H1 (cell line): ENCODE measurements around the gene SERINC1.

Experiments
- CREB1 ChIP-seq: IDR thresholded peaks from 2 replicates; pipeline ENCODE4 v1.6.1; 2012; ENCODE audit warnings: inconsistent platforms
- CTCF ChIP-seq, 3 experiments: IDR thresholded peaks; 1 replicate in 2 of 3; 2 replicates in 1 of 3; pipeline versions ENCODE4 v1.5.1 to v1.6.1; 2011; ENCODE audit warnings: low read length in 3 of 3, mild to moderate bottlenecking in 3 of 3, inconsistent platforms in 2 of 3, low read depth in 1 of 3, moderate library complexity in 1 of 3; ENCODE audit not compliant: insufficient read depth in 1 of 3; ENCODE audit errors: control extremely low read depth in 1 of 3
- KDM5A ChIP-seq: fragments of 200-600 bp; IDR thresholded peaks from 2 replicates; pipeline ENCODE4 v1.7.1; 2012; ENCODE audit warnings: mild to moderate bottlenecking, low read length, inconsistent platforms, mixed read lengths
- POLR2A ChIP-seq, 2 experiments: IDR thresholded peaks; 1 replicate in 1 of 2; 2 replicates in 1 of 2; pipeline ENCODE4 v1.6.1; 2011; ENCODE audit warnings: low read depth in 2 of 2, low read length in 2 of 2, mild to moderate bottlenecking in 2 of 2; ENCODE audit errors: control extremely low read depth in 1 of 2
- RFX5 ChIP-seq: IDR thresholded peaks from 2 replicates; pipeline ENCODE4 v1.6.1; 2011; ENCODE audit warnings: low read depth, low read length, improper control_type of control experiment, borderline replicate concordance
- SRF ChIP-seq: IDR thresholded peaks from 2 replicates; pipeline ENCODE4 v1.6.1; 2011; ENCODE audit warnings: mild to moderate bottlenecking, low read depth, low read length, moderate library complexity
- SUZ12 ChIP-seq: fragments of 200-600 bp; sonication (generic); IDR thresholded peaks from 2 replicates; pipeline ENCODE4 v1.6.1; 2012; ENCODE audit warnings: mild to moderate bottlenecking, inconsistent platforms, low read length, moderate library complexity, mixed read lengths
- YY1 ChIP-seq: IDR thresholded peaks from 2 replicates; pipeline ENCODE4 v1.6.1; 2011; ENCODE audit warnings: low read depth, mild to moderate bottlenecking, low read length
- ZNF274 ChIP-seq: IDR thresholded peaks from 2 replicates; pipeline ENCODE4 v1.7.0; 2012; ENCODE audit warnings: low read length, borderline replicate concordance; ENCODE audit errors: extremely low read depth
- TF ChIP-seq, protein P1 (sequence below): IDR thresholded peaks from 2 replicates; pipeline ENCODE4 v1.6.1; 2012; ENCODE audit warnings: inconsistent platforms

GRCh38 chr6:122484760-122485159 is 13.2 kb upstream of the SERINC1 start:
- TF ChIP-seq CTCF (IDR thresholded peaks at IDR 0.05; ENCODE audit: control extremely low read depth in 1 of 3, insufficient read depth in 1 of 3, low read depth in 1 of 3, low read length in 3 of 3) (no peak), POLR2A (IDR thresholded peaks at IDR 0.05; ENCODE audit: control extremely low read depth in 1 of 2, low read depth in 2 of 2, low read length in 2 of 2) (no peak), CREB1 (no peak), YY1 (no peak), SUZ12 (no peak), RFX5 (no peak), SRF (no peak), ZNF274 (no peak), KDM5A (no peak)
- TF ChIP-seq, protein P1, sequence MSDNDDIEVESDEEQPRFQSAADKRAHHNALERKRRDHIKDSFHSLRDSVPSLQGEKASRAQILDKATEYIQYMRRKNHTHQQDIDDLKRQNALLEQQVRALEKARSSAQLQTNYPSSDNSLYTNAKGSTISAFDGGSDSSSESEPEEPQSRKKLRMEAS, result no peak
